GM21528 (cell line): ENCODE results near the gene NAA60.
"Not testable (repeated sequence)": the region's sequence is repeated elsewhere in the genome, so short reads cannot be mapped to it uniquely, and the experiment has no call there.

Experiments
- ATAC-seq: cut with Tn5 transposase; IDR thresholded peaks from one replicate; pipeline ENCODE4 v1.9.1; 2021; ENCODE audit warnings: mild to moderate bottlenecking, moderate library complexity; ENCODE audit not compliant: unreplicated experiment, low FRiP score

Gene NAA60

GRCh38 chr16:3481696-3482658 lies 38.5 kb downstream of the NAA60 start:
- ATAC-seq: no peak

GRCh38 chr16:3482659-3483241 lies 39.3 kb downstream of the NAA60 start:
- no peak for ATAC-seq

GRCh38 chr16:3484318-3485096 lies 41.0 kb downstream of the NAA60 start:
- no peak for ATAC-seq

- ATAC-seq: no peak
Observed at GRCh38 chr16:3485097-3485745, 41.7 kb downstream of the NAA60 start.

- no peak for ATAC-seq
Observed at GRCh38 chr16:3485821-3486505, 42.5 kb downstream of the NAA60 start.

- ATAC-seq: no peak
Observed at GRCh38 chr16:3486506-3487215, 43.2 kb downstream of the NAA60 start.

GRCh38 chr16:3487521-3488410 lies 44.3 kb downstream of the NAA60 start:
- no peak for ATAC-seq

GRCh38 chr16:3488801-3489200 lies 45.3 kb downstream of the NAA60 start:
- ATAC-seq: no peak

GRCh38 chr16:3490911-3491629 lies 47.6 kb downstream of the NAA60 start:
- no peak for ATAC-seq

GRCh38 chr16:3492356-3492755 lies 48.9 kb downstream of the NAA60 start:
- ATAC-seq: no peak

GRCh38 chr16:3494386-3494973 lies 51.0 kb downstream of the NAA60 start:
- ATAC-seq: no peak

- no peak for ATAC-seq
Observed at GRCh38 chr16:3495176-3495575, 51.7 kb downstream of the NAA60 start, which contains the start of gene C16orf90. C16orf90 (minus strand) TSS chr16:3495489; CDS start chr16:3495421, 68 bp downstream.

GRCh38 chr16:3496386-3496785 lies 52.9 kb downstream of the NAA60 start:
- no peak for ATAC-seq

- ATAC-seq: no peak
Observed at GRCh38 chr16:3497771-3498170, 54.3 kb downstream of the NAA60 start.

- no peak for ATAC-seq
Observed at GRCh38 chr16:3498988-3499387, 55.5 kb downstream of the NAA60 start.

- not testable (repeated sequence) for ATAC-seq
Observed at GRCh38 chr16:3501412-3501761, 57.9 kb downstream of the NAA60 start.

GRCh38 chr16:3501783-3502400 lies 58.4 kb downstream of the NAA60 start:
- no peak for ATAC-seq
